IPS DF 4.7 (cell line): Measurements from ENCODE around the gene TRERF1.

Source experiments
- DNase-seq: peaks from one replicate; pipeline ENCODE4 v3.0.0-alpha.2; 2013; ENCODE audit warnings: low spot score; ENCODE audit errors: extremely low read depth

Gene TRERF1

DNA sequence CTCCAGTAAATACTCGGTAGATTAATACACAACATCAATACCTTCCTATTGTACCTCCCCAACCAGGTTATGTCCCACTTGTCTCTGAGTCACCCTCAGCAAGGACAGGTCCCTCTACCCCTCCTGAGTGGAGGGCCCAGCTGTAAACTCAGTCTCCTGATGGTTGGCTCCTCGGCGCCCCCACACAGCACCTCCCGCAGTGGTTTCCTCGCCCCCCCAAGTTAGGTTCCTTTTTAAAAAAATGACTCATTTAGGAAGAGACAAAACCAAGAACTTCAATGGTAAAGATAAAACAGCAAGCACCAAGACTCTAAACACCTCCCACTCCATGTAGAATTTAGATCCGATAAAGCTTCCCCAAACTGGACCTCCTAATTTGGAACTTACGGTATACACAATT is 83.5 kb downstream of the TRERF1 start:
- no peak for DNase-seq

GRCh38 chr6:42367353-42368011 is 84.2 kb downstream of the TRERF1 start:
- no peak for DNase-seq

GRCh38 chr6:42366999-42367352 is 84.8 kb downstream of the TRERF1 start:
- DNase-seq = no peak

DNA sequence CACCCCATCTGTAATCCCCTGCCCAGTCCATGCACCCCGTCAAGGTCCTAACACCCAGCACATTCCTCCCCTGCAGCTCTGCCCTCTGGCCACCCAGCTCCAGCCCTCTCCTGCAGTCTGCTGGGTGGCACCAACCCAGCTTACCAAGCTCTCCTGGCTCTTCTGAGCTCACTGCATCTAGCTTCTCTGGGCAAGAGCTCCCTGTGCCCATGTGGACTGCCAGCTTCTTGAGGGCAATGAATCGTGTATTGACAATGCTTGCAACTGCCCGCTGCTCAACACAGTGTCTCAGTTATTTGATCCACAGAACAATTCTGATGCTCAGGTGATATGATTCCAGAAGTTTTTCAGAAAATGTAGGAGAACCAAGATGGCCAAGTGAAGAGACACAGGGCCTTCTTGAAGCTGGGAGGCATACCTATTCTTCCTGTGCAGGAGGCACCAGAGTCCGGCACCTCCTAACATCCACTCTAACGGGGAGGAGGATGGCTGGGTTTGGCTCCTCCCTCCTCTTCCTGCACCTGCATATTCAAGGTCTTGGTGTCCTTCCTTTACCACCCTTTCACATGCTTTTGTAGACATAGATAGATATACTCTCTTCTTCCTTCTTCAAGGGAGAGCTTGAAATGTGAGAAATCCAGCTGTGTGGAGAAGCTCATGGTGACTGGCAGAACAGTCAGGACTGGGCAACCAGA is 85.6 kb downstream of the TRERF1 start:
- DNase-seq = no peak

GRCh38 chr6:42365021-42365420 is 86.7 kb downstream of the TRERF1 start:
- no peak for DNase-seq

DNA sequence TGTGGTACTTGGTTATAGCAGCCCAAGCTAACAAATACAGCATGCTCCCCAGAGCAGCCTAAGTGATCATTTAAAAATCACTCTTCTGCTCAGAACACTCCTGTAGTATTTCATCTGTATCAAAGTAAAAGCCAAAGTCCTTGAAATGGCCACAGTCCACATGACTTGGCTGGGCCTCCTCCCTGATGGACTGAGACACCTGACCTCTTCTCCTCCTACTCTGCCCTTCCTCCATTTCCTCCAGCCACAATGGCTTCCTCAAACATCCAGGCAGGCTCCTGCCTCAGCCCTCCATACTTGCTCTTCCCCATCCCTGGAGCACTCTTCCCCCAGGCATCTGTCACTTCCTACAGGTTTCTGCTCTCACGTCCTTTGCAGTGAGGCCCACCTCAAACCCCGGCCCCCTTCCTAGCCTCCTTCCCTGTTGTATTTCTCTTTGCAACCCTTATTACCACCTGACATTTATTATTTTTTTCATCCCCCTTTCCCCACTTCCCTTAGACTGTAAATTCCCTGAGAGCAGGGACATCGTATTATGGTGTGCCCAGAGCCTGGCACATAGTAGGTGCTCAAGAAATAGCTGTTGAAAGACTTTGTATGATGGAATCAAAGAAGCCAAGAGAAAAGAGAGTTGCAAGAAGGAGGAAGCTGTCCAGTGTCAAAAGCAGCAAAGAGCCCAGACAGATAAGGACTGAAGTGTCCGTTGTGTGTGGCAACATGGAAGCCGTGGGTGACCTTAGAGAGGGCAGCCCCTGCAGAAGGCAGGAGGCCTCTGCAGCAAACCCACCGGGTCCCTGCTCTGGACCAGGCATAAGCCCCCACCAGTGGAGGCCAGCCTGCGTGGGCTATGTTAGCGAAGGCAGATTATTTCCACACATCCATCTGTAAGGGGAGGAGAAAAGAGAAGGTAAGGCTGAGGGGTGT is 87.5 kb downstream of the TRERF1 start:
- DNase-seq = no peak

DNA sequence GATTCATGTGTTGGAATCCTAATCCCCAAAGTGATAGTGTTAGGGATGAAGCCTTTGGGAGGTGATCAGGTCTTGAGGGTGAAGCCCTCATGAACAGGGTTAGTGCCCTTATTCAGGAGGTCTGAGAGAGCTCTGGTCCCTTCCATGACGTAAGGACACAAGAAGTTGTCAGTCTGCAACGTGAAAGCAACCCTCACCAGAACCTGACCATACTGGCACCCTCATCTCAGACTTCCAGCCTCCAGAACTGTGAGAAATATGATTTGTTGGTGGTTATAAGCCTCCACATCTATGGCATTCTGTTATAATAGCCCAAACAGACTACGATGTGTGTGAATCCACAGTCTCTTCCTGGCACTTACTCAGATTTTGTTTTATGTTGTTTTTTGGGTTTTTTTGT is 90.7 kb downstream of the TRERF1 start:
- no peak for DNase-seq

- DNase-seq = no peak
Observed at GRCh38 chr6:42359021-42359420, 92.7 kb downstream of the TRERF1 start.

GRCh38 chr6:42355416-42355815 is 96.3 kb downstream of the TRERF1 start:
- no peak for DNase-seq

GRCh38 chr6:42354702-42355101 is 97.0 kb downstream of the TRERF1 start:
- no peak for DNase-seq

DNA sequence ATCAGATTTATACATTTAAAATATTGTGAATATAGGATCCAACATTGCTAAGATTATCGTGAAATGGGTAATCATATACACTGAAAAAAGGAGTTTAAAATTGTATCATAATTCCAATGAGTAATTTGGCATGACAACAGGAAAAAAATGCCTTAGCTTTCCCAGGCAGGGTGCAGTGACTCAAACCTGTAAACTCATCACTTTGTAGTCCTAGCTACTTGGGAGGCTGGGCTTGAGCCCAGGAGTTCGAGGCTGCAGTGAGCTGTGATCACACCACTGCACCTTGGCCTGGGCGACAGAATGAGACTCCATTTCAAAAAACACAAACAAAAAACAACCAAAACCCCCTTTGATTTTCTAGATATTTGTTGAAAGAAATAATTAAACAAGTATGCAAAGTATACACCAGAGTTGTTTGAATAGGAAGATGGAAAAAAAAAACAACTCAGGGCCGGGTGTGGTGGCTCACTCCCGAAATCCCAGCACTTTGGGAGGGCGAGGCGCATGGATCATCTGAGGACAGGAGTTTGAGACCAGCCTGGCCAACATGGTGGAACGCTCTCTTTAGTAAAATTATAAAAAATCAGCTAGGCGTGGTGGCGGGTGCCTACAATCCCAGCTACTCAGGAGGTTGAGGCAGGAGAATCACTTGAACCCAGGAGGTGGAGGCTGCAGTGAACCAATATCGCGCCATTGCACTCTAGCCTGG is 98.7 kb downstream of the TRERF1 start:
- DNase-seq = no peak

- DNase-seq = no peak
Observed at GRCh38 chr6:42350911-42351310, 100.8 kb downstream of the TRERF1 start.

DNA sequence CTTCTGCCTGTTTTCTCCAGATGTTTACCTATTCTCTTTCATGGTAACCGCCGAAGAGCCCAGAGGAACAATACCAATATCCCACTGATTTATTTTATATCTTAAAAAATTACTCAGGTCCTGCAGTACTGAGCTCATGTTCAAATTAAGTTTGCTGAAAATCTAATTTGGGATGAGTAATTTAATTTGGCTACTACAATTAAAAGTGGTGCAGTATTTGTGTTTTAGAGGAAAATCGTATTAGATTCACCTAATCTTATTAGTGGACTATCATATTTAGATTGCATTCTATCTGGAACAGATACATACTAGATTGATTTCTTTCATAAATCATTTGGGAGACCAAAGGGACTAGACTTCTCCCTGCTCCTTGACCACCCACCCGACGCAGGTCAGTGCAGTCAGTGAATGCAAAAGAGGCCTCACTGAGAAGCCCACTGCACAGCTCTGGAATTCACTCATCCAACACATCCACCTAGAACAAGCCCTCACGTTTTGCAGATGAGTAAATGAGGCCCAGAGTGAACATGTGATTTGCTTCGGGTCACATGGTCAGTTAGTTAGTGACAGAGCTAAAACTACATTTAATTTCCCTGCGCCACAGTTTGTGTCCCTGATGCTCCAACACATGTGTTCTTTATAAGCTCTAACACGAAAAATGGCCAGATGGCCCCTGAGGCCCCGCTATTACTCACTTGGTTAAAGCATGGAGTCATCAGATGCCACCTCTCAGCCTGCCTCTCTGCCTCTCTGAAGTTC is 101.8 kb downstream of the TRERF1 start:
- DNase-seq = no peak

- DNase-seq = no peak
Observed at GRCh38 chr6:42347456-42347855, 104.3 kb downstream of the TRERF1 start.

DNA sequence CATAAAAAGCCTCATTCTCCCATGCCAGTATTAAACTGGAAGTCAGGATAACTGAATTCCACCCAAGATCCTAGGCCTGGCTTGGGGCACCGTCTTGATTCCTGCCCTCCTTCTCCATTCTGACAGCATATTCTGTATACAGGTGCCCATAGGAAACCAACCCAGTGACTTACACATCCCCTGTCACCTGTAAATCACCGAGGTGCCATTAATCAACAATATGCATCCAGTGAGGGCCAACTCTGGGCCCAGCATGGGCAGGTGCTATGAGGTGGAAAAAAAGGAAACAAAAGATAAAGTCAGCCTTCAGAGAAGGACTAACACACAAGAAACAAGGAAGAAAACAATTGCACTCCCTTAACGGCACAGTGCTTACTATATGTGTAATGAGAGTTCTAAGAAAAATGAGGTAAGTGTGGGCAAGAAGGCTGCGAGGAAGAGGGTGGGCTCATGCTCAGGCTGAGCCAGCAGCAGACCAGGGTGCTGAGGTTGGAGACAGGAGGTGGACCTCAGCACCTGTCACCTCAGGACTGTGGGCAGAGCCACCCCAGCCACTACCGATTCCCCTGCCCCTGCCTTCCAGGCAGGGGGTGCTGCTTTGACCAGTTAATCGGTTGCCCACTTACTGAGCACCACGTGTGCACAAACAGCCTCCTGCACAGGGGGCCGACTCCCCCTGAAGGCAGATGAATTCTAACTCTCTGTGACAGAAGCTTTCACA is 105.9 kb downstream of the TRERF1 start:
- DNase-seq = no peak

DNA sequence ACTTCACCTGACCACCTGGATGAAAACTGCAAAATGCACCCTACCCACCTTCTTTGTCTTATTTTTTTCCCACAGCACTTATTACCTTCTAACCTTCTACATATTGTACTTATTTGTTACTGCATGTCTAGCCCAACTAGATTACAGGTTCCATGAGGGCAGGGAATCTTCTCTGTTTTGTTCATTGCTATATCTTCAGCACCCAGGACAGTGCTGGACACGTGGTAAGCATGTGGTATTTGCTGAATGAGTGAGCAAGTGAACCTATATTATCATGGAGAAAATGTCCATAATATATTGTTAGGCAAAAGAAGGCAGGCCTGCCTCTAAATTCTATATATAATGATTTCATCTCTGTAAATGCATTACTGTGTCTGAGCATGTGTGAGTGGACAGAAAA is 107.0 kb downstream of the TRERF1 start:
- DNase-seq = no peak

GRCh38 chr6:42341771-42342553 is 109.8 kb downstream of the TRERF1 start:
- no peak for DNase-seq

- no peak for DNase-seq
Observed at GRCh38 chr6:42341221-42341620, 110.5 kb downstream of the TRERF1 start.

DNA sequence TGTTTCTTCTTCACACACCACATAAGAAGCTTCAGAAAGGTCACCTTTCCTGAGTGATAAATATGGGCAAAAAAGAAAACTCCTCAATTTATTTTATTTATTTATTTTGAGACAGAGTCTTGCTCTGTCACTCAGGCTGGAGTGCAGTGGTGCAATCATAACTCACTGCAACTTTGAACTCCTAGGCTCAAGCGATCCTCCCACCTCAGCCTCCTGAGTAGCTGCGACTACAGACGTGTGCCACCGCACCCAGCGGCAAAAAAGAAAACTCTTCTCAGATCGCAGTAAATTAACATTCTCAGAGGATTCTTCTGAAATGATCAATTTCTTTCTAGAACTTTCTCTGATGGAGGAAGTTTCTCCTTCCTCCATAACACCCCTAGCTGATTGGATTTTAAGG is 111.2 kb downstream of the TRERF1 start:
- DNase-seq = no peak
